GM23338 (cell line): ENCODE data around the gene FCSK.

Source experiments
- EZH2 ChIP-seq: fragments of 200-600 bp; sonication (generic); IDR thresholded peaks from one replicate; pipeline ENCODE4 v1.8.0; 2017; ENCODE audit warnings: antibody characterized with exemption, mild to moderate bottlenecking, low read depth; ENCODE audit not compliant: unreplicated experiment
- TF ChIP-seq, protein P1 (sequence below), 2 experiments: fragments of 200-600 bp in 1 of 2; sonication (generic) in 1 of 2; conservative IDR thresholded peaks; 2 replicates each; pipeline versions ENCODE4 v1.5.1 to v1.6.1; 2016 to 2017; ENCODE audit warnings: antibody characterized with exemption in 2 of 2, low read depth in 2 of 2, mild to moderate bottlenecking in 2 of 2, moderate library complexity in 1 of 2

- TF ChIP-seq, protein P1, sequence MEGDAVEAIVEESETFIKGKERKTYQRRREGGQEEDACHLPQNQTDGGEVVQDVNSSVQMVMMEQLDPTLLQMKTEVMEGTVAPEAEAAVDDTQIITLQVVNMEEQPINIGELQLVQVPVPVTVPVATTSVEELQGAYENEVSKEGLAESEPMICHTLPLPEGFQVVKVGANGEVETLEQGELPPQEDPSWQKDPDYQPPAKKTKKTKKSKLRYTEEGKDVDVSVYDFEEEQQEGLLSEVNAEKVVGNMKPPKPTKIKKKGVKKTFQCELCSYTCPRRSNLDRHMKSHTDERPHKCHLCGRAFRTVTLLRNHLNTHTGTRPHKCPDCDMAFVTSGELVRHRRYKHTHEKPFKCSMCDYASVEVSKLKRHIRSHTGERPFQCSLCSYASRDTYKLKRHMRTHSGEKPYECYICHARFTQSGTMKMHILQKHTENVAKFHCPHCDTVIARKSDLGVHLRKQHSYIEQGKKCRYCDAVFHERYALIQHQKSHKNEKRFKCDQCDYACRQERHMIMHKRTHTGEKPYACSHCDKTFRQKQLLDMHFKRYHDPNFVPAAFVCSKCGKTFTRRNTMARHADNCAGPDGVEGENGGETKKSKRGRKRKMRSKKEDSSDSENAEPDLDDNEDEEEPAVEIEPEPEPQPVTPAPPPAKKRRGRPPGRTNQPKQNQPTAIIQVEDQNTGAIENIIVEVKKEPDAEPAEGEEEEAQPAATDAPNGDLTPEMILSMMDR (conservative IDR thresholded peaks at IDR 0.05; ENCODE audit: low read depth in 2 of 2): no peak
- TF ChIP-seq EZH2: no peak
Observed at GRCh38 chr16:70410734-70411133, 43.7 kb upstream of the FCSK start.
